ENCODE data around the gene MMP14.
"Not testable (repeated sequence)": the region's sequence is repeated elsewhere in the genome, so short reads cannot be mapped to it uniquely, and the experiment has no call there.

MMP14 gene

DNA sequence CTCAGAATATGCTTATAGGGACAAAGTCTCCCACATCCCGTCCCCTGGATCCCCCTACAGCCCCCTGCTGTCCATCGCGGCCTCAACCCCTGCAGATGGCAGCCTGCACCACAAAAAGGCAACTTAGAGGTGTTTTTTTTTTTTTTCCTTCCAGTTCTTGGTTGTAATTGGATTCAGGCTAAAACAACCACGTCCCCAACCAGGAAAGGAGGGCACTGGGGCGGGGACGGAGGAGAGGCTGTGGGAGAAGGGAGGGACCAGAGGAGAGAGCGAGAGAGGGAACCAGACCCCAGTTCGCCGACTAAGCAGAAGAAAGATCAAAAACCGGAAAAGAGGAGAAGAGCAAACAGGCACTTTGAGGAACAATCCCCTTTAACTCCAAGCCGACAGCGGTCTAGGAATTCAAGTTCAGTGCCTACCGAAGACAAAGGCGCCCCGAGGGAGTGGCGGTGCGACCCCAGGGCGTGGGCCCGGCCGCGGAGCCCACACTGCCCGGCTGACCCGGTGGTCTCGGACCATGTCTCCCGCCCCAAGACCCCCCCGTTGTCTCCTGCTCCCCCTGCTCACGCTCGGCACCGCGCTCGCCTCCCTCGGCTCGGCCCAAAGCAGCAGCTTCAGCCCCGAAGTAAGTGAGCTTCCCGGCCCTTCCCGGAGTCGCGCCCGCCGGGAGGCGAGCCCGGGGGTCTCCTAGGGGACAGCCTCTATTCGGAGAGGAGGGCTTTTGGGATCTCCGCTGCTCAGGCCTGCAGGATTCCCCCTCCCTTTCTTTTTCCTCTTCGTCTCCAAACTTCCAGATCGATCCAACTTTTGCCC lies at the start of gene MMP14:
Gene MMP14 (plus strand): TSS at position 285 of the 813 bp plus-strand sequence. CDS start 233 bp downstream, at position 518.
- DNase-seq (ENCODE audit: low spot score), result peak; percentile 83

DNA sequence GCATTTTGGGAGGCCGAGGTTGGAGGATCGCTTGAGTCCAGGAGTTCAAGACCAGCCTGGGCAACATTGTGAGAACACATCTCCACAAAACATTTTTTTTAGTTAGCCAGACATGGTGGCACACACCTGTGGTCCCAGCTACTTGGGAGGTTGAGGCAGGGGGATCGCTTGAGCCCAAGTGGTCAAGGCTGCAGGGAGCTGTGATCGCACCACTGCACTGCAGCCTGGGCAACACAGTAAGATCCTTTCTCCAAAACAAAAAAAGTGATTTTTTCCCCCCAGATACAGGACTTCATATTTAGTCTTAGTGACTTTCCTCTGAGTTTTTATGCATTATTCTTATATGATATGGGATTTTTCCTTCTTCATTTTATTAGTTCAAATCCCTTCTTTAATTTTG lies 49.7 kb upstream of the MMP14 start:
- no peak for DNase-seq (ENCODE audit: low spot score)

- no peak for DNase-seq (ENCODE audit: low spot score)
Observed at GRCh38 chr14:22791301-22791700, 45.1 kb upstream of the MMP14 start.

DNA sequence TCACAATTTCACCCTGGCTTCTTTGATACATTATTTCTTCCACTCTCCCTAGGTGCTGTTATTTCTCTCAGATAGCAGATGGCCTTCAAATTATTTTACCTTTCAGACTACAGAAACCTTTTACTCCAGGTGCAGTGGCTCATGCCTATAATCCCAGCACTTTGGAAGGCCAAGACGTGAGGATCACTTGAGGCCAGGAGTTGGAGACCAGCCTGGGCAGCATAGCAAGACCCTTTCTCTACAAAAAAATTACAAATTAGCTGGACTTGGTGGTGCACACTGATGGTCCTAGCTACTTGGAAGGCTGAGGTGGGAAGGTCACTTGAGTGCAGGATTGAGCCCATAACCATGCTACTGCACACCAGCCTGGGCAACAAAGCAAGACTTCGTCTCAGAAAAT lies 44.2 kb upstream of the MMP14 start:
- no peak for DNase-seq (ENCODE audit: low spot score)

DNA sequence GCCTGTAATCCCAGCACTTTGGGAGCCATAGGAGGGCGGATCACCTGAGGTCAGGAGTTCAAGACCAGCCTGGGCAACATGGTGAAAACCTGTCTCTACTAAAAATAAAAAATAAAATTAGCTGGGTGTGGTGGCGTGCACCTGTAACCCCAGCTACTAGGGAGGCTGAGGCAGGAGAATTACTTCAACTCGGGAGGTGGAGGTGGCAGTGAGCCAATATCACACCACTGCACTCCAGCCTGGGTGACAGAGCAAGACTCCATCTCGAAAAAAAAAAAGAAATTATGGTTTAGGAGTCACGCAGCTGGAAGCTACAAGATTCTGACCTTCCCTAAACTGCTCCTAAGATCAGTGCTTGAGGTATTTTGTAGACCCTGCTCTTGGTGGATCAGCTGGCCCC lies 42.8 kb upstream of the MMP14 start:
- DNase-seq (ENCODE audit: low spot score), result not testable (repeated sequence)

- DNase-seq (ENCODE audit: low spot score), result no peak
Observed at GRCh38 chr14:22793976-22794375, 42.4 kb upstream of the MMP14 start.

GRCh38 chr14:22794551-22794951 lies 41.8 kb upstream of the MMP14 start:
- DNase-seq (ENCODE audit: low spot score), result no peak

DNA sequence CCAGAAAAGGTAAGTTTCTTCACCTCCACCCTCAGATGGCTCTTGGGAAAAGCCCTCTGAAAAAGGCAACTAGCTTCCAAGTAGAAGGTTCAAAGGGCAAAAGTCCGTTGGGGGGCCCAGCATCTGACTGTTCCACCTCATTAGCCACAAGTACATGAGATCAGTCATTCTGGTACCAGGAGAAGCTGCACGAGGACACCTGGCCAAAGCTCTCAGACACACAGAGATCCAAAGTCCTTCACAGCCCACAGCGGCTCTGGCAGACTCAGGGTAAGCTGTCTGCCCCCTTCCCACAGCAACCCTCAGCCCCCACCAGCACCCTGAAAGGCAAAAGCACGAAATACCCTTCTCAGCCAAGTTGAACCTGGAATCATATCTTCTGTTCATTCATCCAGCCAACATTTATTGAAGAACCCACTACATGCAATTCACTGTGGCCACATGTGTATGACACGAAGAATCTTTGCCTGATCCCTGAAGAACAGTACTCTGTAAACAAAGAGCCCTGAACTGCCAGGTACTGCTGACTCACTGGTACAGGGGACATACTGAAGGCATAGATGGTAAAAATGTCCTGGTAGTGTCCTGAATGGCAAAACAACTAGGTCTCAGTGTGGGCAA lies 40.2 kb upstream of the MMP14 start:
- no peak for DNase-seq (ENCODE audit: low spot score)

GRCh38 chr14:22797017-22797917 lies 39.1 kb upstream of the MMP14 start:
- no peak for DNase-seq (ENCODE audit: low spot score)

GRCh38 chr14:22798528-22798927 lies 37.9 kb upstream of the MMP14 start:
- no peak for DNase-seq (ENCODE audit: low spot score)

DNA sequence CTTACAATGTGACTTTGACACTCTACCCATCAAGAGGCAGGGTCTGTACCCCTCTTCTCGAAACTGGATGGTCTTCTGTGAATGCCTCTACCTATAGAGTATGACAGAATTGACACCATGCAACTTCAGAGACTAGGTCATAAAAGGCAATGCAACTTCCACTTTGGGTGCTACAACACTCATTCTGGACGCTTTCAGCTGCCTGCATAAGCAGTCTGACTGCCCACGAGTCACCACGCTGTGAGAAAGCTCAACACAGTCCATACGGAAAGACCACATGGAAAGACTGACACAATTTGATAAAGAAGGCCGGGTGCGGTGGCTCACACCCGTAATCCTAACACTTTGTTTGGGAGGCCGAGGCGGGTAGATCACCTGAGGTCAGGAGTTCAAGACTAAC lies 36.0 kb upstream of the MMP14 start:
- DNase-seq (ENCODE audit: low spot score), result no peak

GRCh38 chr14:22801716-22802115 lies 34.7 kb upstream of the MMP14 start:
- DNase-seq (ENCODE audit: low spot score), result no peak

DNA sequence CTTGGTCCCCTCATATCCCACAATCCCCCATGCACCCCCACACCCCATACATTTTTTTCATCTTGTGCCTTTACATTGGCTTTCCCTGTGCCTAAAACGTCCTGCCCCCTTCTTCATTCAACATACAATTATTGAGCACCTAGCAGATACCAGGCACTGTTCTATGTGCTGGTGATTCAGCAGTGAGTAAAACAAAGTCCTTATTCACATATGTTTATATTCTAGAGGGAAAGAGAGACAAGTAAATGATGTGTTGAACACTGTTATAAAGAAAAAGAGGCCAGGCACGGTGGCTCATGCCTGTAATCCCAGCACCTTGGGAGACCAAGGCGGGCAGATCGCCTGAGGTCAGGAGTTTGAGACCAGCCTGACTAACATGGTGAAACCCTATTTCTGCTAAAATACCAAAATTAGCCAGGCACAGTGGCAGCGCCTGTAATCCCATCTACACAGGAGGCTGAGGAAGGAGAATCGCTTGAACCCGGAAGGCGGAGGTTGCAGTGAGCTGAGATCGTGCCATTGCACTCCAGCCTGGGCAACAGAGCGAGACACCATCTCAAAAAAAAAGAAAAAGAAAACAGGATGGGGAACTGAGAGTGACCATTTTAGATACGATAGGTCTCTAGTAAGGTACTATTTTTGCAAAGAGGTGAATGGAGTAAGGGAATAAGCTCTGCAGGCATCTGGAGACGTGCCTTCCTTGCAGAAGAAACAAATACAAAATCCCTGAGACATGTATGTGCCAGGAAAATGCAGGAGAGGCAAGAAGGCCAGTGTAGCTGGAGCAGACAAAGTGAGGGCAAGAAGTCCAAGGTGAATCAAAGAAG lies 33.3 kb upstream of the MMP14 start:
- DNase-seq (ENCODE audit: low spot score), result no peak

- no peak for DNase-seq (ENCODE audit: low spot score)
Observed at GRCh38 chr14:22803687-22803974, 32.8 kb upstream of the MMP14 start.

GRCh38 chr14:22805235-22805634 lies 31.1 kb upstream of the MMP14 start:
- not testable (repeated sequence) for DNase-seq (ENCODE audit: low spot score)

GRCh38 chr14:22807432-22808087 lies 28.8 kb upstream of the MMP14 start:
- no peak for DNase-seq (ENCODE audit: low spot score)

- no peak for DNase-seq (ENCODE audit: low spot score)
Observed at GRCh38 chr14:22808388-22809209, 27.8 kb upstream of the MMP14 start.

GRCh38 chr14:22811722-22812121 lies 24.7 kb upstream of the MMP14 start:
- DNase-seq (ENCODE audit: low spot score), result no peak

- no peak for DNase-seq (ENCODE audit: low spot score)
Observed at GRCh38 chr14:22812744-22813143, 23.6 kb upstream of the MMP14 start.

DNA sequence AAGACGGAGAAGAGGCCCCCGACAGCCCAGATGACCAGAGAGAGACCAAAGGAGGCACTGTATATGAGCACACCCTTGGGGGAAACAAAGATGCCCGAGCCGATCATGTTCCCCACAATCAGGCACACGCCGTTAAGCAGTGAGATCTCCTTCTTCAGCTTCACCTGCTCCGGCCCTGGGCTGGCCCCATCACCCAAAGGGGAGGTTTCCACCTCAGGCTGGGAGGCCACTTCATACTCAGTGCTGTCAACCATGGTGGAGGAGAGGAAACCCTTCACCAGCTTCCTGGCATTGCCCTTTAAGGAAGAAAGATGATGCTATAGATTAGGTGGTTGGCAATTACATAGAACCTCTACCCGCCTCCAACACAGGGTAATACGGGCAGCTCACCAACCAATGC lies 23.2 kb upstream of the MMP14 start:
- DNase-seq (ENCODE audit: low spot score), result no peak

GRCh38 chr14:22814373-22814772 lies 22.0 kb upstream of the MMP14 start:
- no peak for DNase-seq (ENCODE audit: low spot score)
